Spleen (tissue), 7 donors: ENCODE measurements around the gene MCL1.
"Not testable (repeated sequence)": the region's sequence is repeated elsewhere in the genome, so short reads cannot be mapped to it uniquely, and the experiment has no call there.

Experiments
- POLR2A ChIP-seq, 3 donors: fragments of 450-650 bp; IDR thresholded peaks; one replicate each; pipeline ENCODE4 v1.5.1; 2017; ENCODE audit warnings: antibody characterized with exemption in 3 of 3, mild to moderate bottlenecking in 1 of 3
- TF ChIP-seq, protein P1 (sequence below), 11 experiments: fragments of 200-600 bp in 7 of 11; fragments of 450-650 bp in 4 of 11; sonication (generic) in 4 of 11; IDR thresholded peaks in 8 of 11; conservative IDR thresholded peaks in 3 of 11; 1 replicate in 7 of 11; 2 replicates in 4 of 11; pipeline versions ENCODE4 v1.4.0 to v1.8.0; 2016 to 2021; ENCODE audit warnings: antibody characterized with exemption in 11 of 11, inconsistent platforms in 4 of 11, mild to moderate bottlenecking in 1 of 11
- donor health status: DM: no; HTN: no; CAD: no; lungs with moderate emphysema.
- donor health status: DM: no; HTN: no; CAD: no.
- donor health status: DM: no; HTN: no; CAD: no.

DNA sequence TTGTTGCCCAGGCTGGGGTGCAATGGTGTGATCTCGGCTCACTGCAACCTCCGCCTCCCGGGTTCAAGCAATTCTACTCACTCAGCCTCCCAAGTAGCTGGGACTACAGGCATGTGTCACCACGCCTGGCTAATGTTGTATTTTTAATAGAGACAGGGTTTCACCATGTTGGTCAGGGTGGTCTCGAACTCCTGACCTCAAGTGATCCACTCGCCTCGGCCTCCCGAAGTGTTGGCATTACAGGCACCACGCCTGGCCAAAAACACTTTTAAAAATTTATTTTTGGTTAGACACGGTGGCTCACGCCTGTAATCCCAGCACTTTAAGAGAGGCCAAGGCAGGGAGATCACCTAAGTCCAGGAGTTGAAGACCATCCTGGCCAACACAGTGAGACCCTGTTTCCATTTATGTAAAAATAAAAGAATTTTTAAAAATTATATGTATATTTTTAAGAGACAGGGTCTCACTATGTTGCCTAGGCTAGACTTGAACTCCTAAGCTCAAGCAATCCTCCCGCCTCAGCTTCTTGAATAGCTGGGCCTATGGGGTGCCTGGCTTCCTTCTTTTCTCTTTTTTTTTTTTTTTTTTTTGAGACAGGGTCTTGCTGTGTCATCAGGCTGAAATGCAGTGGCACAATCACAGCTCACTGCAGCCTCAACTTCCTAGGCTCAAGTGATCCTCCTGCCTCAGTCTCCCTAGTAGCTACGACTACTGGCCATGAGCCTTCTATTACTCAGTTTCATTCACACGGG, 14.0 kb downstream of the MCL1 start:
- TF ChIP-seq, protein P1, sequence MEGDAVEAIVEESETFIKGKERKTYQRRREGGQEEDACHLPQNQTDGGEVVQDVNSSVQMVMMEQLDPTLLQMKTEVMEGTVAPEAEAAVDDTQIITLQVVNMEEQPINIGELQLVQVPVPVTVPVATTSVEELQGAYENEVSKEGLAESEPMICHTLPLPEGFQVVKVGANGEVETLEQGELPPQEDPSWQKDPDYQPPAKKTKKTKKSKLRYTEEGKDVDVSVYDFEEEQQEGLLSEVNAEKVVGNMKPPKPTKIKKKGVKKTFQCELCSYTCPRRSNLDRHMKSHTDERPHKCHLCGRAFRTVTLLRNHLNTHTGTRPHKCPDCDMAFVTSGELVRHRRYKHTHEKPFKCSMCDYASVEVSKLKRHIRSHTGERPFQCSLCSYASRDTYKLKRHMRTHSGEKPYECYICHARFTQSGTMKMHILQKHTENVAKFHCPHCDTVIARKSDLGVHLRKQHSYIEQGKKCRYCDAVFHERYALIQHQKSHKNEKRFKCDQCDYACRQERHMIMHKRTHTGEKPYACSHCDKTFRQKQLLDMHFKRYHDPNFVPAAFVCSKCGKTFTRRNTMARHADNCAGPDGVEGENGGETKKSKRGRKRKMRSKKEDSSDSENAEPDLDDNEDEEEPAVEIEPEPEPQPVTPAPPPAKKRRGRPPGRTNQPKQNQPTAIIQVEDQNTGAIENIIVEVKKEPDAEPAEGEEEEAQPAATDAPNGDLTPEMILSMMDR (IDR thresholded peaks at IDR 0.05 in 8 of 11, conservative IDR thresholded peaks at IDR 0.05 in 3 of 11), result not testable (repeated sequence)
- not testable (repeated sequence) for TF ChIP-seq POLR2A (IDR thresholded peaks at IDR 0.05)
